Stimulated activated CD4-positive, alpha-beta T cell treated with anti-CD3 and anti-CD28 coated beads, Interleukin-15, amount 100 ng/mL, for 48 hours (primary cell): Measurements from ENCODE around the gene PPIL6.
"Not testable (repeated sequence)": the region's sequence is repeated elsewhere in the genome, so short reads cannot be mapped to it uniquely, and the experiment has no call there.

ENCODE experiments used
- DNase-seq, 2 donors: peaks; one replicate each; pipeline ENCODE4 v3.0.0-alpha.2; 2020; ENCODE audit warnings: low read depth in 2 of 2

The PPIL6 gene

DNA sequence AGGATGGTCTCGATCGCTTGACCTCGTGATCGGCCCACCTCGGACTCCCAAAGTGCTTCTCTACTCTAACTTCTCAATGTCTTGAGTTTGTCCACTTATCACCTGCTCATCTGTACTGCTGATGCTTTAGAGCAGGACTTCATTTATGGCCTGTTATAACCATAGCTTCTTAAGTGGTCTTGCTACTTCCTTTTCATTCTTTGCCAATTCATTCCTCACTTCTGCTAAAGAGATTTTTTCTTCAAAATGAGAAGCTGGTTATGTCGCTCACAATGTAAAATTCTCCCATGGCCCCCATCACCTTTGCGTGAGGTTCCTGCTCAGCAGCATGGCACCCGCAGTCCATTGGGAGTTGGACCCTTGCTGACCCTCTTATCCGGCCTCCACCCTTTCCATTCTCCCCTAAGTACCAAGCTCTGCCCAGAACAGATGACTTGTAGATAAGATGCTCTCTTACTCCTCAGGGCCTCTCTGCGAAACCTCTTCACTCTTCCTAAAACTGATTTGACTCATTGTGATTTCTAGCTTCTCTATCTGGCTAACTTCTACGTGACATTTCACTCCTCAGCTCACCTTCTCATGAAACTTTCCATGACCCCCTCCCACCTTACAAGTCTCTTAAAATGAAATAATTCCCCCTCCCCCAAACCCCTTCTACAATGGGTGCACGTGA is 44.2 kb downstream of the PPIL6 start:
- no peak for DNase-seq

GRCh38 chr6:109393886-109394281 is 46.5 kb downstream of the PPIL6 start:
- DNase-seq, result no peak

GRCh38 chr6:109393157-109393885 is 47.1 kb downstream of the PPIL6 start:
- DNase-seq, result no peak

GRCh38 chr6:109389650-109390274 is 50.7 kb downstream of the PPIL6 start:
- no peak for DNase-seq

- no peak for DNase-seq
Observed at GRCh38 chr6:109388265-109388664, 52.2 kb downstream of the PPIL6 start.

DNA sequence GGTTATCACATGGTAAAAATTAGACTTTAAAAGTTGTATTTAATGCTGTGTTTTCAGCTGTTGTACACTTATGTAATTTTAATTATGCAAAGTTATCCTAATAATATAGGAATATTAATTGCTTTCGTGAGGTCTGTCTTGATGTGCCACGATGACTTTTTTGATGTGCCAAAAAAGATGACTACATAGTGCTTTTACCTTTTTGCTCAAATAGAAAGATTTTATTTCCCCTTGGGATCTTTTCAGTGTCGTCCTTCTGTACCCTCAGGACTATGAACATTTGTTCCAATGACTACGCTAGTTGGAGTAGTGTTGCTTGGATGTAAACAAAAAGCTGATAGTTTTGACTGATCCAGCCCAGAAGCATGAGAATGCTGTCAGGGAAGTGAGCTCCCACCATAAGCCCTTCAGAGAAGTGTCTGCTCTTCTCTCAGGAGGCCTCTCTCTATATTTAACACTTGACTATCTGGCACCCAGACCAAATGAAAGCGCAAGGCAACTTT is 56.9 kb downstream of the PPIL6 start:
- no peak for DNase-seq

DNA sequence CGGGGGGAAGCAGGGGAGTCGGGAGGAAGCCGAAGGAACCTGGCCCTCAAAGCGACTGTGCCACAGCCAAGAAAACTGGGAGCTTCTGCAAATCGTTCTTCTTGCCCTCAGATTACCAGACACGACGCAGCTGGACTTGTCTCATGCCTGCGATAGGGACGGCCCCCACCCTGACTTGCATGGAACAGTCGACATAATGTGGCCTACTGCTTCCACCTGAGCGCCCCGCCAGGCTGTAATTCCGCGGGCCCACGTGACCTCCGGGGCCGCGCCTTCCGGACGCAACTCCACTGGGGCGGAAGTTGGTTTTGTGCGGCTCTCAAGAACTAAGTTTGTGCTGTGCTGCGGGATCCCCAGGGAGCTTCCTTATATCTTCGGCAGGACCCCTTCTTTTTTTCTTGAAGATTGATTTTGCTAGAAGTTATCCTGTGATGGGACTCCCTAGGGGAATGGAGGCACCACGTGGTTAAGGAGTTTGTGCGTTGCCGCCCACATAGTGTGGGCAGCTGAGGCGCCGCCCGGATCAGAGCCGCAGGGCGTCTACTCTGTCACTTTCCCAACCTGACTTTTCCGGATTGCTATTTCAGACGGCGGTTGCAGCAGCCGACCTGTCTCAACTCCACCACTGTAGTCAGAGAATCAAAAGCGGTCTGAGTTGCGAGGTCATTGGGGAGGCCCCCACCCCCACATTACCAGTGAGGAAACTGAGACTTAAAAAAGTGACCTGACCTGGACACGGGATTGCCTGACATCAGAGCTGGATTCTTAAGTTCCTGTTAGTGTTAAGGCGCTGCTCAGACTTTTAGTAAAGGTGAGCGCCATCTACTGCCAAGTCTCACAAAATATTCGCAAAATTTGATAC is 57.6 kb downstream of the PPIL6 start:
- peak; percentile 84 to 85 for DNase-seq

DNA sequence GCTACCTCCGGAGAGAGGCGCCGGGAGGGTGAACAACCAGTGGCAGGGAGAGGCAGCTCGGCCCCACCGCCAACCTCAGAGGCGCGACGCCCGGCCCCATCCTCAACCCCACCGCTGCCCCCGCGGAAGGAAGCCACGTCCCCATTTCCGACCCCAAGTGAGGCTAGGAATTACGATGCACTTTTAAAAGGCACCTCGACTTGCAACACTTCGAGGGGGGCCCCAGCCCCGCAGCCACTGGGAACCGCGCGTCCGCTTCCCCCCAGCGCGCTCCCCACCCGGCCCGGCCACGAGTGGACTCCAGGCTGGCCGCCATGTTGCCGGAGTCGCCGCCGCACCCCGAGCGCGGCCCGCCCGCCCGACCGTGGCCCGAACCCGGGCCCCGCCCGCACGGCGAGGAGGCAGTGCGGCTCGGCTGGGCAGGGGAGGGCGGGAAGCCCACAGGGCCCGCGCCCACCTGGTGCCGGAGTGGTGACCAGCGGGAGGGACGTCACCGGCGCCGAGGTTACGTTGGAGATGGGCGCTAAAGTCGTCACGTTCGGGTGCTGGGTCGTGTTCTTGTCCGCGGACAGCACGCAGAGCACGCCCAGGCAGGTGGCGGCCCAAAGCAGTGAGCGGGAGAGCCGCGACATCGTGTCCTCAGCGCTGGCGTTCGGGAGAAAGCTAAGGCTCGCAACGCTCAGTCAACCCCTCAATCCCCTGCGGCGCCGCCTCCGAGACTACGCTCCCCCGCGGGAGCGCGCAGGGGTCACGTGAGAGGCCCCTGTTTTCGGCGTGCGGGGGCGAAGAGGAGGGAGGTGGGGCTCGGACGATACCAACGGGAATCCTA is 58.5 kb downstream of the PPIL6 start, which contains the start of gene CD164:
TSS of gene CD164 (minus strand) at position 721 of the 829 bp plus-strand sequence. CDS start at position 632, 89 bp downstream.
- DNase-seq, result peak; percentile 91 to 92

DNA sequence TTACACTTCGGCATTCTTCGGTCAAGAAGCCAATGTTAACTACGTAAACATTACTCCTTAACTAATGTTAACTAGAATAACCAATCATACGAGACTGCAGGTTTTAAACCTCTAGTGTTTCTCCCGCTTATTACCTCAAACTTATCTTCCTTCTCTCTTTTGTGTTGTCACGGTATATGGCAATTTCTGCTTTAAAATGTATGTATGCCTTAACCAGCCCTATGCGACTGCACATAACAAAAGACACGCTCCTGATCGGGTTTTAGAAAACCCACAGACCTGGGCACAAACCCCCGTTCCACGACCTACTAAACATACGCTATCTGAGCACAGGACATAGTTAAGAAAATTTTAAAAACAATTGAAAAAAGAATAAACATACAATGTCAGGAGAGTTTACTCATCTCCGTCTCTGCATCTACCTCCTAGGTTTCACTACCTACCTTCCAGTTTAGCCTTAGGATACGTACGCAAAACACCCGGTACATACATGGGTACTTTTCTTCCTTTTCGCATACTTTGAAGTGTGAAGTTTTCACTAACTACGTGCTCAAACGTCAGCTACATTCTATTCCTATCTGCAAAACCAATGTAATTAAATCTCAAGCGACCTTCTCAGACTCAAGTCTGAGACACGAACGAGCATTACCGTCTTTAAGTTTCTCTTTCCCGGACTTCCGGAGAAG is 59.2 kb downstream of the PPIL6 start:
- no peak for DNase-seq

- DNase-seq, result no peak
Observed at GRCh38 chr6:109379711-109380110, 60.7 kb downstream of the PPIL6 start.

- no peak for DNase-seq
Observed at GRCh38 chr6:109377717-109378116, 62.7 kb downstream of the PPIL6 start.

GRCh38 chr6:109374326-109374892 is 66.0 kb downstream of the PPIL6 start:
- no peak for DNase-seq

GRCh38 chr6:109373762-109374161 is 66.7 kb downstream of the PPIL6 start:
- DNase-seq, result peak; percentile 42 to 45

GRCh38 chr6:109373331-109373730 is 67.1 kb downstream of the PPIL6 start:
- DNase-seq, result peak in 1 of 2 donors; percentile 15

GRCh38 chr6:109372130-109372529 is 68.3 kb downstream of the PPIL6 start:
- no peak for DNase-seq

GRCh38 chr6:109370792-109371191 is 69.6 kb downstream of the PPIL6 start:
- no peak for DNase-seq

DNA sequence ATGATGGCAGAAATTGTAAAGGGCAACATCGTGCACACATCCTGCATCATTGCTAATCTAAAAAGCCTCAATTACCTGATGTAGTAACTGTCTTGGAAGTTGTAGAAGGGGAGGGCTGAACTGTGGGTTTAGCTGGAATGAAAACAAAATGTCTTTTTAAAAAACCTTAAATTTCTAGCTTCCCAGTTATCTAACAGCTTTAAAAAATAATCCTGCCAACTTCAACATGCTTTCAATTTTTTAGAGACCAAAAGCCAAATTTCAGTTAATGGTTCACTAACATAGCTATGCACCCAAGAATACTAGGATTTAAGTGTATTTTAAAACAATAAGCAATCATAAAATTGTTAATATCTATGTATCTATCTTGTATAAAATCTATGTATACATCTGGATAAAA is 70.1 kb downstream of the PPIL6 start:
- DNase-seq, result no peak

DNA sequence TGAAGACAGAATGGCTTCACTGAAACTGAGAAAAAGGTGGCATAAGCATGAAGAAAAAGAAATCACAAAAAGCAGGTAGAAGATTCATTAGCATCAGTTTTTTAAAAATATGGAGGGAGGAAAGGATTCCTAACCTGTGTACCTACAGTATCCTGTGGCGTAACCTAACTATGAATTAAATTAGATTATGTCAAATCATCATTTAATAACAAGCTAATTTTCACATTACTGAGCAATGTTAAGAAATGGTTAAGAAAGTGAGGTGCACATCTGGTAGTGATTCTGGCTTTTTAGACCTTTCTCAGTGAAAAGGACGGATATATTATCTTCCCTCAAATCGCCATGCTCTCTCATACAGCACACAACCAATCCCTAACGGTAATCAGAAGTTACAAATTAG is 70.7 kb downstream of the PPIL6 start:
- DNase-seq, result no peak

DNA sequence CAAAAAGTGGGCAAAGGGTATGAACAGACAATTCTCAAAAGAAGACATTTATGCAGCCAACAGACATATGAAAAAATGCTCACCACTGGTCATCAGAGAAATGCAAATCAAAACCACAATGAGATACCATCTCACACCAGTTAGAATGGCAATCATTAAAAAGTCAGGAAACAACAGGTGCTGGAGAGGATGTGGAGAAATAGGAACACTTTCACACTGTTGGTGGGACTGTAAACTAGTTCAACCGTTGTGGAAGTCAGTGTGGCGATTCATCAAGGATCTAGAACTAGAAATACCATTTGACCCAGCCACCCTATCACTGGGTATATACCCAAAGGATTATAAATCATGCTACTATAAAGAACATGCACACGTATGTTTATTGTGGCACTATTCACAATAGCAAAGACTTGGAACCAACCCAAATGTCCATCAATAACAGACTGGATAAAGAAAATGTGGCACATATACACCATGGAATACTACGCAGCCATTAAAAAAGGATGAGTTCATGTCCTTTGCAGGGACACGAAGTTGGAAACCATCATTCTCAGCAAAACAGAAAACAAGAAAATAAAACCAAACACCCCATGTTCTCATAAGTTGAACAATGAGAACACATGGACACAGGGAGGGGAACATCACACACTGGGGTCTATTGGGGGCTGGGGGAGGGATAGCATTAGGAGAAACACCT is 75.9 kb downstream of the PPIL6 start:
- DNase-seq, result not testable (repeated sequence)
